Measurements from ENCODE around the gene CCDC47.
A peak's percentile ranks its signal among the peaks of the same experiment; 100 is the strongest.

Gene CCDC47

DNA sequence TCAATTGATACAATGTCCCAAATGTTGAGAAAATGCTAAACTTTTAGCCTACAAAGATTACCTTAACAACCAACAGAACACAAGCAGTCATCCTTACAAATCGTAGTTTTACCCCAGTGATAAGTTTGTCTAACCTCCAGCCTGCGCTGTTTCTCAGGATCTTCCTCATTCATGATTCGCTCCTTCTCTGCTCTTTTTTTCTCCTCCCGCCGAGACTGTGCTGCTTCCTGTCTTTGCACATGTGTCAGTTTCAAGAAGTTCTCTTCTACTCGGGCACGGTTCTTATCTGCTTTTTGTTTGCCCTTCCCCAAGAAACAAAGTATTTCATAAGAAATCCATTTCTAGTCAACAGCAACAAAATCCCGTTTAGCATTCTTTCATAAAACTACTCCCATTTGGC lies 21.6 kb downstream of the CCDC47 start:
- no peak overlapping the region for H2BK120ac ChIP-seq (ENCODE audit: insufficient read depth, low read length, poor library complexity)
- H3K4me2 ChIP-seq (ENCODE audit: low read length): no peak overlapping the region
- no peak overlapping the region for H2BK12ac ChIP-seq (ENCODE audit: low read length)
- H4K12ac ChIP-seq (ENCODE audit: low read depth, low read length): no peak overlapping the region
- H3K18ac ChIP-seq (ENCODE audit: low read length): no peak overlapping the region
- H3K4me3 ChIP-seq (ENCODE audit: low read depth, low read length): no peak overlapping the region
- no peak overlapping the region for H4K8ac ChIP-seq (ENCODE audit: low read depth, low read length)
- H3K14ac ChIP-seq (ENCODE audit: low read length): no peak overlapping the region
- H3K9ac ChIP-seq (ENCODE audit: low read length): no peak overlapping the region
- no peaks in the 10 kb centered on the region for H3K9me3 ChIP-seq (ENCODE audit: insufficient read depth, low read depth, low read length)
- no peak overlapping the region for H4K91ac ChIP-seq (ENCODE audit: low read depth, low read length)
- no peak overlapping the region for H3K4ac ChIP-seq (ENCODE audit: low read depth, low read length)
- WGBS (ENCODE audit: extremely low coverage, insufficient coverage, insufficient read length): no CpG with 5 or more reads among the region's 8 CpGs
- no peaks in the 10 kb centered on the region for H3K27me3 ChIP-seq (ENCODE audit: insufficient read depth, low read length)
- H2AK5ac ChIP-seq (ENCODE audit: low read length): no peak overlapping the region
- no peak overlapping the region for H2BK5ac ChIP-seq (ENCODE audit: low read depth, low read length, poor library complexity)
- H3K36me3 ChIP-seq (ENCODE audit: control insufficient read depth in 1 of 2, insufficient read depth in 2 of 2, low read length in 2 of 2): peaks cover 30 to 35% of the 10 kb centered on the region in 2 experiments
- no peak overlapping the region for H3K23ac ChIP-seq (ENCODE audit: low read length)
- H3K27ac ChIP-seq (ENCODE audit: low read depth, low read length): no peak overlapping the region
- no peaks in the 10 kb centered on the region for H3K79me1 ChIP-seq (ENCODE audit: low read length)
- H2AFZ ChIP-seq (ENCODE audit: insufficient read depth, low read length, poor library complexity): no peak overlapping the region
- DNase-seq: no peak
- H3K79me2 ChIP-seq (ENCODE audit: control insufficient read depth, insufficient read depth, low read length, poor library complexity): no peaks in the 10 kb centered on the region
- H3K4me1 ChIP-seq (ENCODE audit: control insufficient read depth in 1 of 2, insufficient read depth in 2 of 2, low read length in 2 of 2): no peaks in the 10 kb centered on the region

- H4K91ac ChIP-seq (ENCODE audit: low read depth, low read length): peak within 1 kb of the TSS; percentile 90
- peak within 1 kb of the TSS; percentile 97 for H3K4me2 ChIP-seq (ENCODE audit: low read length)
- H2BK5ac ChIP-seq (ENCODE audit: low read depth, low read length, poor library complexity): peak within 1 kb of the TSS; percentile 81
- H3K4me3 ChIP-seq (ENCODE audit: low read depth, low read length): peak within 1 kb of the TSS; percentile 87
- H3K4me1 ChIP-seq (ENCODE audit: control insufficient read depth in 1 of 2, insufficient read depth in 2 of 2, low read length in 2 of 2): peaks cover 2 to 5% of the 10 kb centered on the region in 2 experiments
- peak within 1 kb of the TSS; percentile 88 for H3K9ac ChIP-seq (ENCODE audit: low read length)
- H2AK5ac ChIP-seq (ENCODE audit: low read length): no peak within 1 kb of the TSS
- H3K9me3 ChIP-seq (ENCODE audit: insufficient read depth, low read depth, low read length): no peaks in the 10 kb centered on the region
- DNase-seq: peak; percentile 98 to 99
- H3K27ac ChIP-seq (ENCODE audit: low read depth, low read length): peak within 1 kb of the TSS; percentile 92
- no peak within 1 kb of the TSS for H2BK12ac ChIP-seq (ENCODE audit: low read length)
- peak within 1 kb of the TSS; percentile 21 for H3K18ac ChIP-seq (ENCODE audit: low read length)
- H3K27me3 ChIP-seq (ENCODE audit: insufficient read depth, low read length): no peaks in the 10 kb centered on the region
- no CpG with 5 or more reads among the region's 61 CpGs for WGBS (ENCODE audit: extremely low coverage, insufficient coverage, insufficient read length)
- H2BK120ac ChIP-seq (ENCODE audit: insufficient read depth, low read length, poor library complexity): peak within 1 kb of the TSS; percentile 83
- peak within 1 kb of the TSS; percentile 86 for H4K12ac ChIP-seq (ENCODE audit: low read depth, low read length)
- no peak within 1 kb of the TSS for H3K23ac ChIP-seq (ENCODE audit: low read length)
- H3K79me2 ChIP-seq (ENCODE audit: control insufficient read depth, insufficient read depth, low read length, poor library complexity): peaks cover 5% of the 10 kb centered on the region
- peak within 1 kb of the TSS; percentile 68 for H2AFZ ChIP-seq (ENCODE audit: insufficient read depth, low read length, poor library complexity)
- peaks cover 0 to 5% of the 10 kb centered on the region in 2 experiments for H3K36me3 ChIP-seq (ENCODE audit: control insufficient read depth in 1 of 2, insufficient read depth in 2 of 2, low read length in 2 of 2)
- peak within 1 kb of the TSS; percentile 86 for H4K8ac ChIP-seq (ENCODE audit: low read depth, low read length)
- peak within 1 kb of the TSS; percentile 60 for H3K4ac ChIP-seq (ENCODE audit: low read depth, low read length)
- peaks cover 8% of the 10 kb centered on the region for H3K79me1 ChIP-seq (ENCODE audit: low read length)
- peak within 1 kb of the TSS; percentile 68 for H3K14ac ChIP-seq (ENCODE audit: low read length)
These were observed 31.8 kb downstream of the CCDC47 start, which contains the start of gene STRADA for GRCh38 chr17:63741408-63742173. STRADA (minus strand) TSS chr17:63741799; CDS start chr17:63728369, 13,430 bp downstream.

GRCh38 chr17:63741143-63741407 lies 32.3 kb downstream of the CCDC47 start:
- Histone ChIP-seq H4K8ac (ENCODE audit: low read depth, low read length) (peak overlapping the region; percentile 86), H2AK5ac (ENCODE audit: low read length) (no peak overlapping the region), H2BK12ac (ENCODE audit: low read length) (no peak overlapping the region), H3K9ac (ENCODE audit: low read length) (peak overlapping the region; percentile 77), H3K4ac (ENCODE audit: low read depth, low read length) (peak overlapping the region; percentile 60), H4K12ac (ENCODE audit: low read depth, low read length) (peak overlapping the region; percentile 86), H2AFZ (ENCODE audit: insufficient read depth, low read length, poor library complexity) (peak overlapping the region; percentile 68), H3K27me3 (ENCODE audit: insufficient read depth, low read length) (no peaks in the 10 kb centered on the region), H3K36me3 (ENCODE audit: control insufficient read depth in 1 of 2, insufficient read depth in 2 of 2, low read length in 2 of 2) (peaks cover 2 to 5% of the 10 kb centered on the region in 2 experiments), H2BK5ac (ENCODE audit: low read depth, low read length, poor library complexity) (peak overlapping the region; percentile 81), H3K9me3 (ENCODE audit: insufficient read depth, low read depth, low read length) (no peaks in the 10 kb centered on the region), H2BK120ac (ENCODE audit: insufficient read depth, low read length, poor library complexity) (peak overlapping the region; percentile 83), H3K18ac (ENCODE audit: low read length) (peak overlapping the region; percentile 21), H3K14ac (ENCODE audit: low read length) (peak overlapping the region; percentile 68), H3K4me2 (ENCODE audit: low read length) (peak overlapping the region; percentile 71), H3K79me1 (ENCODE audit: low read length) (peaks cover 8% of the 10 kb centered on the region), H3K23ac (ENCODE audit: low read length) (no peak overlapping the region), H3K27ac (ENCODE audit: low read depth, low read length) (peak overlapping the region; percentile 92), H3K4me3 (ENCODE audit: low read depth, low read length) (peak overlapping the region; percentile 87), H3K79me2 (ENCODE audit: control insufficient read depth, insufficient read depth, low read length, poor library complexity) (peaks cover 5% of the 10 kb centered on the region), H4K91ac (ENCODE audit: low read depth, low read length) (peak overlapping the region; percentile 90), H3K4me1 (ENCODE audit: control insufficient read depth in 1 of 2, insufficient read depth in 2 of 2, low read length in 2 of 2) (peaks cover 2 to 5% of the 10 kb centered on the region in 2 experiments)
- DNase-seq: peak in 1 of 2 donors; percentile 38
- no CpG with 5 or more reads among the region's 14 CpGs for WGBS (ENCODE audit: extremely low coverage, insufficient coverage, insufficient read length)

DNA sequence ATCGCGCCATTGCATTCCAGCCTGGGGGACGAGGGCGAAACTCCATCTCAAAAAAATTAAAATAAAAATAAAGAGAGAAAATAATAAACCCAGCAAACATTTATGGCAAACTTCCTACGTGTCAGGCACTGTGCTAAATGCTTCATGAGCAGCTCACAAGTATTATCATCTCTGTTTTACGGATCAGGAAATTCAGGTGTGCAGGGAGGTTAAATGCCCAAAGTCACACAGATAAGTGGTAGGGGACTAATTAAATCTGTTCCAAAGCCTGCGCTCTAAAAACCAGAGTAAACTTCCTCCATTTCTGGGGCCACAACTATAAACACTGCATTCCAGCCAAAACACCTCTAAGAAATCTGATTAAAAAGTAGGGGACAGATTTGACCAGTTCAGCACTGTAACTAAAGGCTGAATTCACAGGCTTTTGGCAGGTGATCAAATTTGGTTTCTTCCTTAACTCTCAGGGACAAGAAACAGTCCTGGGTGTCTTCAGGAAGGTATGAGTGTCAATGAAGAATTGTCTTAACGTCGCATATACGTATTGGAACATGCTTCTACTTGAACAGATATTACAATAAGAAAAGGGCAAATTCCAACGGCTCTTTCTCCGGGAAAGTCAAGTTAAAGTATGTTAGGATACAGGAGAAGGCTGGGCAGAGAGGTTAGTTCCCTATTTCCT lies 32.8 kb downstream of the CCDC47 start:
- peak in 1 of 2 donors; percentile 15 for DNase-seq
- Histone ChIP-seq H3K9me3 (ENCODE audit: insufficient read depth, low read depth, low read length) (no peaks in the 10 kb centered on the region), H2BK120ac (ENCODE audit: insufficient read depth, low read length, poor library complexity) (no peak overlapping the region), H2BK5ac (ENCODE audit: low read depth, low read length, poor library complexity) (no peak overlapping the region), H4K91ac (ENCODE audit: low read depth, low read length) (no peak overlapping the region), H2AK5ac (ENCODE audit: low read length) (peak overlapping the region; percentile 69), H3K4me2 (ENCODE audit: low read length) (peak overlapping the region; percentile 71), H3K18ac (ENCODE audit: low read length) (no peak overlapping the region), H3K14ac (ENCODE audit: low read length) (peak overlapping the region; percentile 68), H3K23ac (ENCODE audit: low read length) (no peak overlapping the region), H3K79me2 (ENCODE audit: control insufficient read depth, insufficient read depth, low read length, poor library complexity) (peaks cover 5% of the 10 kb centered on the region), H3K27me3 (ENCODE audit: insufficient read depth, low read length) (no peaks in the 10 kb centered on the region), H3K4ac (ENCODE audit: low read depth, low read length) (no peak overlapping the region), H3K9ac (ENCODE audit: low read length) (peak overlapping the region; percentile 77), H3K4me1 (ENCODE audit: control insufficient read depth in 1 of 2, insufficient read depth in 2 of 2, low read length in 2 of 2) (peaks cover 2 to 5% of the 10 kb centered on the region in 2 experiments), H3K27ac (ENCODE audit: low read depth, low read length) (peak overlapping the region; percentile 92), H4K12ac (ENCODE audit: low read depth, low read length) (peak overlapping the region; percentile 44), H2AFZ (ENCODE audit: insufficient read depth, low read length, poor library complexity) (no peak overlapping the region), H3K79me1 (ENCODE audit: low read length) (peaks cover 8% of the 10 kb centered on the region), H3K4me3 (ENCODE audit: low read depth, low read length) (peak overlapping the region; percentile 87), H3K36me3 (ENCODE audit: control insufficient read depth in 1 of 2, insufficient read depth in 2 of 2, low read length in 2 of 2) (peaks cover 2 to 3% of the 10 kb centered on the region in 2 experiments), H2BK12ac (ENCODE audit: low read length) (no peak overlapping the region), H4K8ac (ENCODE audit: low read depth, low read length) (no peak overlapping the region)
- WGBS (ENCODE audit: extremely low coverage, insufficient coverage, insufficient read length): no CpG with 5 or more reads among the region's 12 CpGs

Measured in trophoblast cell (in vitro differentiated cells and primary cell).